NCI-H2029 (cell line): ENCODE data around the gene PTPRN2.
"Not testable (repeated sequence)": the region's sequence is repeated elsewhere in the genome, so short reads cannot be mapped to it uniquely, and the experiment has no call there.

Experiments used
- DNase-seq: peaks from one replicate; lab custom pipeline; 2025; lab: John Stamatoyannopoulos, UW

PTPRN2 gene

GRCh38 chr7:157992511-157993160, 595.0 kb downstream of the PTPRN2 start:
- no peak for DNase-seq

GRCh38 chr7:157991761-157992160, 595.9 kb downstream of the PTPRN2 start:
- no peak for DNase-seq

GRCh38 chr7:157991351-157991750, 596.3 kb downstream of the PTPRN2 start:
- DNase-seq, result peak; percentile 67

- DNase-seq, result no peak
Measured at GRCh38 chr7:157990881-157991250, 596.8 kb downstream of the PTPRN2 start.

- peak; percentile 7 for DNase-seq
Measured at GRCh38 chr7:157990226-157990880, 597.3 kb downstream of the PTPRN2 start.

GRCh38 chr7:157989589-157989988, 598.0 kb downstream of the PTPRN2 start:
- no peak for DNase-seq

GRCh38 chr7:157987906-157988305, 599.7 kb downstream of the PTPRN2 start:
- DNase-seq, result no peak

GRCh38 chr7:157986051-157986450, 601.6 kb downstream of the PTPRN2 start:
- DNase-seq, result no peak

- DNase-seq, result no peak
Measured at GRCh38 chr7:157985636-157986035, 602.0 kb downstream of the PTPRN2 start.

GRCh38 chr7:157984423-157985163, 603.0 kb downstream of the PTPRN2 start:
- no peak for DNase-seq

- no peak for DNase-seq
Measured at GRCh38 chr7:157983502-157984422, 603.9 kb downstream of the PTPRN2 start.

GRCh38 chr7:157981778-157982177, 605.8 kb downstream of the PTPRN2 start:
- DNase-seq, result no peak

- no peak for DNase-seq
Measured at GRCh38 chr7:157980774-157981173, 606.8 kb downstream of the PTPRN2 start.

- DNase-seq, result not testable (repeated sequence)
Measured at GRCh38 chr7:157980341-157980731, 607.3 kb downstream of the PTPRN2 start.

- no peak for DNase-seq
Measured at GRCh38 chr7:157979636-157980340, 607.8 kb downstream of the PTPRN2 start.

GRCh38 chr7:157978766-157979165, 608.9 kb downstream of the PTPRN2 start:
- no peak for DNase-seq

GRCh38 chr7:157977717-157978496, 609.7 kb downstream of the PTPRN2 start:
- no peak for DNase-seq

- no peak for DNase-seq
Measured at GRCh38 chr7:157977306-157977705, 610.3 kb downstream of the PTPRN2 start.

- DNase-seq, result no peak
Measured at GRCh38 chr7:157976406-157976805, 611.2 kb downstream of the PTPRN2 start.
